Skin epidermis (tissue), 12 donors: ENCODE data around the gene CABP1.
"Not testable (repeated sequence)": the region's sequence is repeated elsewhere in the genome, so short reads cannot be mapped to it uniquely, and the experiment has no call there.

Source experiments
- H3K27ac ChIP-seq, 21 experiments: fragments of 200-600 bp; sonication (generic) in 11 of 21; one replicate each; pipeline ENCODE4 v1.5.0; 2020; ENCODE audit warnings: mild to moderate bottlenecking in 3 of 21, inconsistent platforms in 2 of 21, moderate library complexity in 2 of 21
- H3K4me3 ChIP-seq, 7 experiments: fragments of 200-600 bp; sonication (generic) in 2 of 7; one replicate each; pipeline ENCODE4 v1.5.0; 2020; ENCODE audit warnings: inconsistent platforms in 2 of 7, mild to moderate bottlenecking in 2 of 7, moderate library complexity in 1 of 7

Gene CABP1

DNA sequence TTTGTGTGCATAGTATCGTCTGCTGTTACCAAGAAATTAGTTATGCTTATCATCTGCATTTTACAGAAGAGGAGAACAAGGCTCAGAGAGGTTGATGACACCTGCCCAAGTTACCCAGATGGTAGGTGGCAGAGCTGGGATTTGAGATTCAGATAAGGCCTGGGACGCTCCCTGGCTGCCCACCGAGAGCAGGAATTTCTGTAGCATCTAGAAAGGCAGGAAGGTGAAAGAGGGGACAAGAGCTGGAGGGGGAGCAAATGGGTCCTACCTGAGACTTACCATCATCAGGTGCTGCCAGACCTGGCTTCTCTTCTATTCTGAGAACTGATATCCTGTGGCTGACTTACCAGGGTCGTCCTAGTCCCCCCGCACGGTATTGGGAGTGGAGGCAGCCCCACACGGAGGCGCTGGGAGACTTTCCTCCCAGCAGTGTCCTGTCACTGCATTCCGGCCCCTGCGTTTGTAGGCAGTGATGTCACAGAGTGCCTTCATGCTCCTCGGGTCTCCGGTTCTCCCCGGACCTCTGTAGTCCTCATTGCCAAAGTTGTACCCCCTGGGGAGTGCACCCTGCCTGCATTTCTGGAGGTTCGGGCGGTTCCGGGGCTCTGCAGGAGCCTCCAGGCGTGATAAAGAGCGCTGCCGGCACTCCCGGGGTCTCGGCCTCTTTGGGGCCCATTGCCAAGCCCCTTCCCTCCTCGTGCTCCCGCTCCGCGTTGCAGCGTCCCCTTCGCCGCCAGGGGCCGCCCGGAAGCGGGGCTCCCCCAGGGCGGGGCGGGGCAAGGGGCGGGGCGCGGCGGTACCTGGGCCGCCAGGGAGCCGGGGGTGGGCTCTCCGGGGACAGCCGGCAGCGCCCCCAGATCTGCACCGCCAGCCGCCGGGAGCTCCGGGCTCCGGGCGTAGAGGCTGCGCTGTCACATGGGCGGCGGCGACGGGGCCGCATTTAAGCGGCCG is at the start of gene CABP1:
CABP1 (plus strand) TSS at position 856 of the 951 bp plus-strand sequence; CDS start at position 916, 60 bp downstream.
- H3K4me3 ChIP-seq: peak within 1 kb of the TSS; percentile 15 to 48 (median 31)
- H3K27ac ChIP-seq: no peak within 1 kb of the TSS

DNA sequence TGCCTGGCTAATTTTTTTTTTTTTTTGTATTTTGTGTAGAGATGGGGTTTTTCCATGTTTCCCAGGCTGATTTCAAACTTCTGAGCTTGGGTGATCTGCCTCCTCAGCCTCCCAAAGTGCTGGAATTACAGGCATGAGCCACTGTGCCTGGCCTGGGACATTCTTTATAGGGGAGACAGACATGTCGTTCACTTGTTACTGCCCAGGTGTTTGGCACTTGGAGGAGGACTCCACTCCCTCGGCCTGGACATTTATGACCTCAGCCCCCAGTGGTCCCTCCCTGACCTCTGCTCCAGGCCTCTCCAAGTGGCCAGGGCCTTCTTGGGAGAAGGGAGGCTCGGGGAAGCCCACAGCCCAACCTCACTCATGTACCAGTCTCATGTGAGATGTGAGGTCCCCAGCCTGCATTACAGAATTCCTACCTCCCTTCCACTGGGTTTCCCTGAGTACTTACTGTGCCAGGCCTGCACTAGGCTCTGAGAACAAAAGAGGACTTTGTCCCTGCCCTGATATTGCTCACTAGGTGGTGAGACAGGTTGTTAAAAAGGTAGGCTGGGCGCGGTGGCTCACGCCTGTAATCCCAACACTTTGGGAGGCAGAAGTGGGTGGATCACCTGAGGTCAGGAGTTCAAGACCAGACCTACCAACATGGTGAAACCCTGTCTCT is 49.6 kb upstream of the CABP1 start:
- H3K27ac ChIP-seq: no peak overlapping the region
- no peak overlapping the region for H3K4me3 ChIP-seq

DNA sequence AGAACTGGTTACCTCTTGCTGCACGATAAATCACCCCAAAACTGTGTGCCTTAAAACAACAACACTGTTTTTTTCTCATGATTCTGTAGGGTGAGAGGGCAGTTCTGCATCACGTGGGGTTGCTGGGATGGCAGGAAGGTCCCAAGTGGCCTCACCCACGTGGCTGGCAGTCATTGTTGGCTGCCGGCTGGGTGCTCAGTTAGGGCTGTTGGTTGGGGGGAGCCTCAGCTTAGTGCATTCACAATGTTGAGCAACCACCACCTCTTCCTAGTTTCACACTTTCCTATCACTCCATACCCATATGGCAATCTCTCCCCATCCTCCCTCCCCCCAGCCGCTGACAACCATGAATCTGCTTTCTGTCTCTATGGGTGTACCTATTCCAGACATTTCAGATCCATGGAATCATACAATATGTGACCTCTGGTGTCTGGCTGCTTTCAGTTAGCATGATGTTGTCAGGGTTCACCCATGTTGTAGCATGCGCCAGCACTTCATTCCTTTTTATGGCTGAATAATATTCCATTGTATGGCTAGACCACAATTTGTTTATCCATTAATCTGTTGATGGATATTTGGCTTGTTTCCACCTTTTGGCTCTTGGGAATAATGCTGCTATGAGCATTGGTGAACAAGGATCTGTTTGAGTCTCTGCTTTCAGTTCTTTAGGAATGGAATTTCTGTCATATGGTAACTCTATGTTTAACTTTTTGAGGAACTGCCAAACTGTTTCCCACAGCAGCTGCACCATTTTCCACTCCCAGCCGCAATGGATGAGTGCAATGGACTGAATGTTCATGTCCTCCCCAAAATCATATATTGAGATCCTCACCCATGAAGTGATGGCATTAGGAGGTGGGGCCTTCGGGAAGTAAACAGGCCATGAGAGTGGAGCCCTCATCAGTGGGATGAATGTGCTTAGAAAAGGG is 48.0 kb upstream of the CABP1 start:
- Histone ChIP-seq H3K4me3 (no peak overlapping the region), H3K27ac (no peak overlapping the region)

DNA sequence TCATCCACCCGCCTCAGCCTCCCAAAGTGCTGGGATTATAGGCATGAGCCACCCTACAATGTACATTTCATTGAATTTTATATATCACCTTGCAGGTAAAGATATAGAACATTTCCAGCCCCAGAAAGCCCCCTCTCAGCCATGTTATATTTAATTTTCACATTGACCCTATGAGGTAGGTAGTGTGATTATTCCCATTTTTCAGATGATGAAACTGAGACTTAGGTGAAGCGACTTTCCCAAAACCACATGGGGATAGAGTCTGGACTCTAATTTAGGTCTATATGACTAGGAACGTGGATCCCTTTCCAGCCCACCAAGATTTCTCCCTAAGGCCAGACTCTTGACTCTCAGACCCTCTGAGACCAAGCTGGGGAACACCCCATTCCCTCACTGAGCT is 43.5 kb upstream of the CABP1 start:
- no peak overlapping the region for H3K4me3 ChIP-seq
- no peak overlapping the region for H3K27ac ChIP-seq

DNA sequence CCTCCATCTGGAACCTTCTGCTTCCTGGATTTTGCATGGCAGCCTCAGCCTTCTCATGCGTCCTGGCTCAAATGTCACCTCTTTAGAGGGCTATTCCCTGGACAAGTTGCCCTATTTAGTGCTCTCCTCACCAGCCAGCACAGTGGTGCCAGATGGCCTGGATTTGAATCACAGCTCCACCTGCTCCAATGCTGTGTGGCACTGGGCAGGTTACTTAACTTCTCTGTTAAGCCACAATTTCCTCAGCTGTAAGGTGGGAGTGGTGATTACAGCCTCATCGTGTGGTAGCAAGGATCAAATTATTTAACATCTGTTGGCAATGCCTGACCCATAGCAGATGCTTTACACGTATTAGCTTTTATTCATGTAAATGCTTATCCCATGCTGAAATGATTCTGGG is 42.6 kb upstream of the CABP1 start:
- H3K27ac ChIP-seq: no peak overlapping the region
- no peak overlapping the region for H3K4me3 ChIP-seq

DNA sequence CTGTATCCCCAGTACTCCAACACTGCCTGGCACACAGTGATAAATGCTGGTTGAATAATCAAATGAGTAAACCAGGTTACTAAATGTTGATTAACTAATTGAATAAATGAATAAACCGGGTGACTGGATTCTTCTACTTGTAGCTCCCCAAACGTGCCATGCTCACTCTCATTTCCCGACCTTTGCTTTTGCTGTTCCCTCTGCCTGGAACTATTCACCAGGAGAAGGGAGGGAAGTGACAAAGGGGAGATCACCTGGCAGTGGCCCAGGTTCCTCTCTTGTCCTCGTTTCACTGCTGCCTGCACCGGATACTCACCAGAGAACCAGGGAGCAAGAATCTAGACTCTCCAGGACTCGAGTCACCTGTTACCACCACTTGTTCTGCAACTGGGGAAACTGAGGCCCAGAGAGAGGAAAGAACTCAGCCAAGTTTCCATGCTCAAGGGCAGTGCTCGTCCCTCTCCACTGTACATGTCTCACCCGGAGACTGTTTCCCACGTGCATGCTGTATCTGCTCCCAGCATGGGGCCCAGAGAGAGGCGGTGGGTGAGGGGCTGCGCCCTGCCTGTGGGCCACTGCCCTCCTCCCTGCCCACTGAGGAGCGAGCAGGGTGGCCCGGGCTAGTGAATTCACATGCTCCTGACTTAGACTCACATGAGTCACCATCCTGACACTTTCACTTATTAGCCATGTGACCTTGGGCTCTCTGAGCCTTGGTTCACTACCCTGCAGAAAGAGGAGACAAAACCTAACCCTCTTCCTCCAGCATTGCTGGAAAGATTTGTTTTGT is 41.6 kb upstream of the CABP1 start:
- Histone ChIP-seq H3K27ac (no peak overlapping the region), H3K4me3 (no peak overlapping the region)

DNA sequence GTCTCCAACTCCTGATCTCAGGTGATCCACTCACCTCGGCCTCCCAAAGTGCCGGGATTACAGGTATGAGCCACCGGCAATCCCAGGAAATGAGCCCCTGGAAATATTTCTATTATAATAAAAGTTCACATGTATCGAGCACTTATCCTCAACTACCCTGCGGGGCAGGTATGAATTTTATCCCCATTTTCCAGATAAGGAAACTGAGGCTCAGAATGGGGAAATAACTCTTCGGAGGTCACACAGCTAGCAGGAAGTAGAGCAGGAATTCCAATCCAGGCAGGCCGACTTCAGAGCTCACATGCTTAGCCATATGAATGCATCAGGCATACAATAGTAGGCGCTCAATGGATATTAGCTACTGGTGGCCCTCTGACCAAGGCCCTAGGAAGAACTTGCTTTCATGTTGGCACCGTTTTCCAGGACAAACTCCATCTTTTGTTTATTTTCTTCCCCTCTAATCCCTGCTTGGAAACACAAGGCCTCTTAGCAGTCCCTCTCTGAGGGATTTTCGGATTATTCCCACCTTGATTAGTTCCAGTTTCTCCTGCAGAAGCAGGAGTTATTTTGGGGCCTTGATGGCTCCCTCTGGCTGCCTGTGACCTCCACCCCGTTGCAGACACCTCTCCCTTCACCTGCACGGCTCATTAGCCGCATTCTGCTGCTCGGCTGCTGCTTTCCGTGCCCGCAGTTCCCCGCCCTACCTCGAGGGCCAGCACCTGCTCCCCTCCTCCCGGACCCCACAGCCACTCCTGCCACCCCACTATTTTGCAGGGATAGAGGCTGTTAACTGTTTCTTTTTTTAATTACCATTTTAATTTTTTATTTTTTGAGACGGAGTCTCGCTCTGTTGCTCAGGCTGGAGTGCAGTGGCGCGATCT is 40.5 kb upstream of the CABP1 start:
- Histone ChIP-seq H3K4me3 (no peak overlapping the region), H3K27ac (no peak overlapping the region)

DNA sequence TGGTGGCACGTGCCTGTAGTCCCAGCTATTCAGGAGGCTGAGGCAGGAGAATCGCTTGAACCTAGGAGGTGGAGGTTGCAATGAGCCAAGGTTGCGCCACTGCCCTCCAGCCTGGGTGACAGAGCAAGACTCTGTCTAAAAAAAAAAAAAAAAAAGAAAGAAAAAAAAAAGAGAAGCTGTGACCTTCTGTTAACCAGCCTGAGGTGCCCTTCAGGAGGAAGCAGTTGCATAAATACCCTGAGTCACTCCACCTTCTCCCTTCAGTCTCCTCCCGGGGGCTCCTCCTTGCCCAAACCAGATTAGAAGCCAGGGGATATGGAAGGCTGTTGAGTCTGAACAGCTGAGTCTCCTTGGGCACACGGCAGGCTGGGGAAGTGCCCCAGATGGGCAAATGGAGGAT is 38.0 kb upstream of the CABP1 start:
- not testable (repeated sequence) for H3K27ac ChIP-seq

DNA sequence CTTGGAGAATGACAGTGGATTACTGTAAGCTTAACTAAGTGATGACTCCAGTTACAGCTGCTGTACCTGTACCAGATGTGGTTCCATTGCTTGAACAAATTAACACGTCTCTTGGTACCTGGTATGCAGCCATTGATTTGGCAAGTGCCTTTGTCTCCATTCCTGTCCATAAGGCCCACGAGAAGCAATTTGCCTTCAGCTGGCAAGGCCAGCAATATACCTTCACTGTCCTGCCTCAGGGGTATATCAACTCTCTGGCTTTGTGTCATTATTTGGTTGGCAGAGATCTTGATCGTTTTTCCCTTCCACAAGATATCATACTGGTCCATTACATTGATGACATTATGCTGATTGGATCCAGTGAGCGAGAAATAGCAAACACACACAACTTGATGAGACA is 29.9 kb upstream of the CABP1 start:
- H3K4me3 ChIP-seq: no peak overlapping the region
- no peak overlapping the region for H3K27ac ChIP-seq

More for the DNA sequence above, 38.0 kb upstream of the CABP1 start:
- not testable (repeated sequence) for H3K4me3 ChIP-seq

DNA sequence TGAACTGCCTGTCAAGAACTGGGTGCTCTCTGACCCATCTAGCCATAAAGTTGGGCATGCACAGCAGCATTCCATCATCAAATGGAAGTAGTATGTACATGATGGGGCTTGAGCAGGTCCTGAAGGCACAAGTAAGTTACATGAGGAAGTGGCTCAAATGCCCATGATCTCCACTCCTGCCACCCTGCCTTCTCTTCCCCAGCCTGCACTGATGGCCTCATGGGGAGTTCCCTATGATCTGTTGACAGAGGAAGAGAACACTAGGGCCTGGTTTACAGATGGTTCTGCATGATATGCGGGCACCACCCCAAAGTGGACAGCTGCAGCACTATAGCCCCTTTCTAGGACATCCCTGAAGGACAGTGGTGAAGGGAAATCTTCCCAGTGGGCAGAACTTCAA is 28.9 kb upstream of the CABP1 start:
- H3K4me3 ChIP-seq, H3K27ac ChIP-seq: not testable (repeated sequence)

DNA sequence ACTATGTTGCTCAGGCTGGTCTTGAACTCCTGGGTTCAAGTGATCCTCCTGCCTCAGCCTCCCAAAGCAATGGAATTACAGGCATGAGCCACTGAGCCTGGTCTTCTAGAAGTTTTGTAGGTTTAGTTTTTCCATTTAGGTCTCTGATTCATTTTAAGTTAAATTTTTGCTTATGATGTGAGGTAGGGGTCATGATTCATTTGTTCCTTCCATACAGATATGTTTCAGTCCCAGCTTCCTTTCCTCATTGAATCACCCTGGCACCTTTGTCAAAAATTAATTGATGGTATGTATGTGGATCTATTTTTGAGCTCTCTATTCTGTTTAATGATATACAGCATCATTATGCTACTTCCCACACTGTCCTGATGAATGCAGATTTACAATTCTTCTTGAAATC is 25.6 kb upstream of the CABP1 start:
- Histone ChIP-seq H3K27ac (no peak overlapping the region), H3K4me3 (no peak overlapping the region)

DNA sequence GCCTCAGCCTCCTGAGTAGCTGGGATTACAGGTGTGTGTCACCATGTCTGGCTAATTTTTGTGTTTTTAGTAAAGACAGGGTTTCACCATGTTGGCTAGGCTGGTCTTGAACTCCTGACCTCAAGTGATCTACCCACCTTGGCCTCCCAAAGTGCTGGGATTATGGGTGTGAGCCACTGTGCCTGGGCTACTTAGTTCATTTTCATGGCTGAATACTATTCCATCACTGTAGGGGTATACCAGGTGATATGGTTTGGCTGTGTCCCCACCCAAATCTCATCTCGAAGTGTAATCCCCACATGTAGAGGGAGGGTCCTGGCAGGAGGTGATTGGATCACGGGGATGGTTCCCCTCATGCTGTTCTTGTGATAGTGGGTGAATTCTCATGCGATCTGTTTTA is 23.2 kb upstream of the CABP1 start:
- H3K4me3 ChIP-seq, H3K27ac ChIP-seq: not testable (repeated sequence)

DNA sequence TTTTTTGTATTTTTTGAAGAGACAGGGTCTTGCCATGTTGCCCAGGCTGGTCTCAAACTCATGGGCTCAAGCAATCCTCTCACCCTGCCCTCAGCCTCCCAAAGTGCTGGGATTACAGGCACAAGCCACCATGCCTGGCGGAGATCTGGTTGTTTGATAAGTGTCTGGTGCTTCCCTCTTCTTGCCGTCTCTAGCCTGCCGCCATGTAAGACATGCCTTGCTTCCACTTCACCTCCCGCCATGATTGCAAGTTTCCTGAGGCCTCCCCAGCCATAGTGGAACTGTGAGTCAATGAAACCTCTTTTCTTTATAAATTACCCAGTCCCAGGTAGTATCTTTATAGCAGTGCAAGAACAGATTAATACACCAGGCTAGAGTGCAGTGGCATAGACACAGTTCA is 22.7 kb upstream of the CABP1 start:
- not testable (repeated sequence) for H3K27ac ChIP-seq, H3K4me3 ChIP-seq

DNA sequence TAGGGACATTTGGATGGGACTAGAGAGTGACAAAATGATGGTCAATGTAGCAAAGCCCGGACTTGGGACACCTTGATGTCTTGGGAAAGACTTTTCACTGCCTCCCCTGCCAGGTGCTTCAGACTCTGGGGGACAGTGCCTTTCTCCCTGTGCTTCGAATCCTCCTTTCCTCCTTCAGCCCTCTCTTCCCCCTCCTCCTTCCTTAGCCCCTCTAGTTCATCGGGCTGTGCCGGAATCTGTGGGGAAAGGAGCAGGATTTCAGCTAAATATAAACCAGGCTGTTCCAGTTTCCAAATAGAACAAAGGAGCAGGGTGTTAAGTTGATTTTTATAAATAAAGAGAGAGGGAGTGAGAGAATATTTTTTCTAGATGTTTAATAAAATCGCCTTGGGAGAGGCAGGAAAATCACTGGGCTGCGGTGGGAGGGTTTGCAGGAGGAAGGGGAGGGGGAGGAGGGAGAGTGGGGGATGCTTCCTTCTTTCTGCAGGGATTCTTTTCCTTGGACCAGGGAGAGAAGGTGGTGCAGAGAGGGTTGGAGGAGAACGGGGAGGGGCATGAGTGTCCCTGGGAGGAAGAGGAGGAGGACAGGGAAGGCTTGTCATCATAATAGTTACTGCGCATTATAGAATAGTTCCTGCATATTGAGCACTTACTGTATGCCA is 21.3 kb upstream of the CABP1 start:
- H3K27ac ChIP-seq: no peak overlapping the region
- no peak overlapping the region for H3K4me3 ChIP-seq

DNA sequence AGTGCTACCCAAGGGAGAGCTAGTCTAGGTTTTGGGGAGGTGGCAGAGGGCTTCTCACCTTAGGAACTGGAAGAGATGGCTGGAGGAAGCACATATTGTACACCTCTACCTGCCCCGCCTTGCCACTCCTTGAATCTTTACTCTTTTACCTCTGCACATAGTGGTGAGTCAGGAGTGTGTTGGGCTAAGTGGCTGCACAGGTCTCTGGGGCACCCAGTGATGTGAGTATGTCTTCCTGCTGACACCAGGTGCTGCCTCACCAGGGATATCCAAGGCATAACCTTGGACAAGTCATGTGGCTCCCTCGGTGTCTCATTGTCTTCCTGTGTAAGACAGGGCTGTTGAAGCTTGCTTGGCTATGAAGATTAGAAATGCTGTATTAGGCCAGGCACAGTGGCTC is 19.8 kb upstream of the CABP1 start:
- no peak overlapping the region for H3K27ac ChIP-seq

DNA sequence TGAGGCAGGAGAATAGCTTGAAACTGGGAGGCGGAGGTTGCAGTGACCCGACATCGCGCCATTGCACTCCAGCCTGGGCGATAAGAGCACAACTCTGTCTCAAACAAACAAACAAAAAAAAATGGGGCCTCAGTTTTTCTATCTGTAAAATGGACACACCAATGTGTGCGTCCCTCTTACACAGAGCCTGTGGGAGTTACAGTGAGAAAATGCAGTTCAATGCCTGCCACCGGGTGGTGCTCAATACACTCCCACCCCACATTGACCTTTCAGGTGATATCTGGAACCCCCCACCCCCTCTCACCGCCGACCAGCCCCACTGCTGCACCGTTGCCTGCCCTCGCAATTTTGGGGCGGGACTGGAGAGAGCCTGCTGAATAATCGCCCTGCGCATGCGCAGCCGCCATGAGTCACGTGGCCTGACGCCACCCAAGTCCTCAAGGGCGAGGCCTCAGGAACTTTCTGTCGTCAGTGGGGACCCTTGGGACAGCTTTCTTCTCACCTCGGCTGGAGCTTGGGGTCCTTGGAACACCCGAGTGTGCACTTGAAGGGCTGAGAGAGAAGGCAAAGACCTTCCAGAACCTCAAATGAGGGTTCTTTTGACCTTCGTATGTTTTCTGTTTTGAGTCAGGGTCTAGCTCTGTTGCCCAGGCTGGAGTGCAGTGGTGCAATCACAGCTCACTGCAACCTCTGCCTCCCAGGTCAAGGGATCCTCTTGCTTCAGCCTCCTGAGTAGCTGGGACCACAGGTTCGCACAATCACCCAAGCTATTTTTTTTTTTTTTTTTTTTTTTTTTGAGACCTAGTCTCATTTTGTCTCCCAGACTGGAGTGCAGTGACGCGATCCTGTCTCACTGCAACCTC is 14.6 kb upstream of the CABP1 start:
- no peak overlapping the region for H3K27ac ChIP-seq
- no peak overlapping the region for H3K4me3 ChIP-seq

More for the DNA sequence above, 19.8 kb upstream of the CABP1 start:
- no peak overlapping the region for H3K4me3 ChIP-seq

DNA sequence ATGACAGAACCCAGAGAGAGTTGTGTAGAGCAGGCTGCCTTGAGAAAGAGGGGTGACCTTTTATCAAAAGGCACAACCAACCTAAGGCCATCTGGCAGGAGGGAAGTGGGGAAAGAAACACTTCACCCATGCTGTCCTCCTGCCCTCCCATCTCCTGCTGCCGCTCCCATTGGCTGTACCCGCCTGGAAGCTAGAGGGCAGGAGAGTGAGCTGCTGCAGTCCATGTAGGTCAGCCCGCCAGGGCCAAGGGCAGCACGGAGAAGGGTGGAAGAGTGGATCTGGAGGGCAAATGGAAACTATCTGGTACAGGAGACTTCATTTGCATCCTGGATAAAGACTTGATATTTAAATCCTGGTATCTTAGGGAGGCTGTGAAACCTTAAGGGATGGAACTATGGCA is 11.5 kb upstream of the CABP1 start:
- no peak overlapping the region for H3K27ac ChIP-seq
- no peak overlapping the region for H3K4me3 ChIP-seq
